DND-41 (cell line): Measurements from ENCODE around the gene CAND2.

Experiments
- ATAC-seq: fragments of 200-7000 bp; cut with Tn5 transposase; 3 replicates; pipeline ENCODE4 v1.9.1; 2021; ENCODE audit warnings: low read depth; ENCODE audit not compliant: insufficient read depth
- DNase-seq: peaks from one replicate; pipeline ENCODE4 v3.0.0-alpha.2; 2020
- H2AFZ ChIP-seq: 2 replicates; pipeline ENCODE4 v1.6.0; 2012; ENCODE audit warnings: low read depth, low read length
- H3K27ac ChIP-seq: 2 replicates; pipeline ENCODE4 v1.5.1; 2012; ENCODE audit warnings: low read length, inconsistent platforms
- H3K27me3 ChIP-seq: fragments of 200-600 bp; sonication (generic); 2 replicates; pipeline ENCODE4 v1.6.0; 2012; ENCODE audit warnings: low read length, mild to moderate bottlenecking, inconsistent platforms; ENCODE audit not compliant: insufficient read depth, poor library complexity
- H3K36me3 ChIP-seq: 2 replicates; pipeline ENCODE4 v1.5.1; 2012; ENCODE audit warnings: low read length, inconsistent platforms; ENCODE audit not compliant: insufficient read depth
- H3K4me1 ChIP-seq: 2 replicates; pipeline ENCODE4 v1.5.1; 2012; ENCODE audit warnings: mild to moderate bottlenecking, low read length; ENCODE audit not compliant: insufficient read depth
- H3K4me2 ChIP-seq: 2 replicates; pipeline ENCODE4 v1.6.0; 2012; ENCODE audit warnings: mild to moderate bottlenecking, moderate library complexity, low read length, inconsistent platforms; ENCODE audit not compliant: insufficient read depth
- H3K4me3 ChIP-seq, 2 experiments: fragments of 200-600 bp in 1 of 2; shearing (Covaris generic) in 1 of 2; 2 replicates each; pipeline ENCODE4 v1.5.1; 2012 to 2016; ENCODE audit warnings: inconsistent platforms in 2 of 2, low read length in 2 of 2, mild to moderate bottlenecking in 2 of 2, low read depth in 1 of 2, moderate library complexity in 1 of 2
- H3K79me2 ChIP-seq: 2 replicates; pipeline ENCODE4 v1.6.0; 2012; ENCODE audit warnings: low read length, inconsistent platforms; ENCODE audit not compliant: insufficient read depth
- H3K9ac ChIP-seq: 2 replicates; pipeline ENCODE4 v1.6.0; 2012; ENCODE audit warnings: low read depth, mild to moderate bottlenecking, inconsistent platforms, low read length, moderate library complexity
- H3K9me3 ChIP-seq: 2 replicates; pipeline ENCODE4 v1.5.1; 2012; ENCODE audit warnings: low read length, moderate library complexity, mild to moderate bottlenecking, inconsistent platforms; ENCODE audit not compliant: insufficient read depth, severe bottlenecking
- H4K20me1 ChIP-seq: 2 replicates; pipeline ENCODE4 v1.6.0; 2012; ENCODE audit warnings: low read length; ENCODE audit not compliant: insufficient read depth
- CTCF ChIP-seq: IDR thresholded peaks from 2 replicates; pipeline ENCODE4 v1.5.1; 2012; ENCODE audit warnings: borderline replicate concordance, low read length, moderate library complexity, mild to moderate bottlenecking; ENCODE audit not compliant: poor library complexity, severe bottlenecking; ENCODE audit errors: extremely low read depth
- EZH2 ChIP-seq: IDR thresholded peaks from 3 replicates; pipeline ENCODE4 v1.6.1; 2012; ENCODE audit warnings: borderline replicate concordance, low read depth, mild to moderate bottlenecking, moderate library complexity, low read length, inconsistent platforms; ENCODE audit not compliant: severe bottlenecking

CAND2 gene

GRCh38 chr3:12791430-12791829 lies 5.0 kb upstream of the CAND2 start:
- H3K4me3 ChIP-seq = no peak overlapping the region
- H3K36me3 ChIP-seq = no peaks in the 10 kb centered on the region
- H3K79me2 ChIP-seq = no peaks in the 10 kb centered on the region
- H4K20me1 ChIP-seq = no peaks in the 10 kb centered on the region
- no peaks in the 10 kb centered on the region for H3K27me3 ChIP-seq
- ATAC-seq (no peak), DNase-seq (no peak)
- no peak overlapping the region for H3K27ac ChIP-seq
- H3K4me2 ChIP-seq = no peak overlapping the region
- peaks cover 8% of the 10 kb centered on the region for H3K4me1 ChIP-seq
- H3K9me3 ChIP-seq = no peaks in the 10 kb centered on the region
- H3K9ac ChIP-seq = no peak overlapping the region
- TF ChIP-seq EZH2 = no peak
- no peak for TF ChIP-seq CTCF
- H2AFZ ChIP-seq = no peak overlapping the region

GRCh38 chr3:12793701-12794100 lies 2.8 kb upstream of the CAND2 start:
- no peak overlapping the region for H3K9ac ChIP-seq
- ATAC-seq = no peak
- H3K9me3 ChIP-seq = no peaks in the 10 kb centered on the region
- H3K4me1 ChIP-seq = peaks cover 28% of the 10 kb centered on the region
- DNase-seq = no peak
- no peak overlapping the region for H3K4me3 ChIP-seq
- H3K36me3 ChIP-seq = no peaks in the 10 kb centered on the region
- H3K4me2 ChIP-seq = no peak overlapping the region
- H3K79me2 ChIP-seq = no peaks in the 10 kb centered on the region
- H2AFZ ChIP-seq = no peak overlapping the region
- no peaks in the 10 kb centered on the region; the same call in 1 of the 2 replicates for H4K20me1 ChIP-seq
- no peak overlapping the region for H3K27ac ChIP-seq
- no peaks in the 10 kb centered on the region for H3K27me3 ChIP-seq
- TF ChIP-seq EZH2 (no peak), CTCF (no peak)

GRCh38 chr3:12797124-12797891 lies 828 bp downstream of the CAND2 start:
- no peaks in the 10 kb centered on the region for H3K27me3 ChIP-seq
- H3K4me3 ChIP-seq = peak overlapping the region; percentile 36 to 65; a peak in 3 of 4 replicates
- peaks cover 28% of the 10 kb centered on the region for H3K4me1 ChIP-seq
- ATAC-seq (peak; percentile 75), DNase-seq (peak; percentile 83)
- peak overlapping the region; percentile 77 for H3K9ac ChIP-seq
- no peaks in the 10 kb centered on the region for H3K36me3 ChIP-seq
- H3K4me2 ChIP-seq = peak overlapping the region; percentile 90
- H2AFZ ChIP-seq = peak overlapping the region; percentile 81
- H3K27ac ChIP-seq = no peak overlapping the region
- H3K9me3 ChIP-seq = no peaks in the 10 kb centered on the region
- no peaks in the 10 kb centered on the region for H3K79me2 ChIP-seq
- TF ChIP-seq CTCF (no peak), EZH2 (no peak)
- H4K20me1 ChIP-seq = no peaks in the 10 kb centered on the region; the same call in 1 of the 2 replicates
